ENCODE data around the gene PMFBP1.
"Not testable (repeated sequence)": the region's sequence is repeated elsewhere in the genome, so short reads cannot be mapped to it uniquely, and the experiment has no call there.

The PMFBP1 gene

DNA sequence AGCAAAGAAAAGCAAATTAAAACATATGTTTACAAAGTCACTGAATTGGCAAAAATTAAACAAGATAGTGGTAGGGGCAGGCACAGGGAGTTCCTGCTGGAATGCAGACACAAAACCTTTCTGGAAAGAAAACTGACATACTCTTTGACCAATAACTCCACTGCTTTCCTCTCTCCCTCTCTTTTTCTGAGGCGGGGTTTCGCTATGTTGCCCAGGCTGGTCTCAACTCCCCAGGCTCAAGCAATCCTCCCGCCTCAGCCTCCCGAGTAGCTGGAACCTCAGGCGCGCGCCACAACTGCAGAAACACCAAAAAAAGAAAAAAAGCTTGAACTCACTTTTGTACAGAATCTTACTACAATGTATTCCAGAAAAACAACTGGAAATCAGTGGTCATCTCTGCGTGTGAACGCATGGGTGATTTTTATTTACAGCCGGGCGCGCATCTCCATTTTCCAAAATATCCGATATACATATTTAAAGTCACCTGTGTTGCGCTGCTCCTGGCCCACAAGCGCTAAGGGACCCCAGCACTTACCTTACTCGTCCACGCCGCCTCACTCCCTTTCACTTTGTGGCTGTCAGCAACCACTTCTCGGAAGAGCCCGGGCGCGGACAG, 79.0 kb downstream of the PMFBP1 start:
- peak overlapping the region; percentile 96 for H3K4me3 ChIP-seq (ENCODE audit: low read depth, low read length)
- DNase-seq (ENCODE audit: low read depth) = peak; percentile 52
- no peak for TF ChIP-seq MYC (IDR thresholded peaks at IDR 0.05; ENCODE audit: low read depth, low read length)
- TF ChIP-seq, protein P1, sequence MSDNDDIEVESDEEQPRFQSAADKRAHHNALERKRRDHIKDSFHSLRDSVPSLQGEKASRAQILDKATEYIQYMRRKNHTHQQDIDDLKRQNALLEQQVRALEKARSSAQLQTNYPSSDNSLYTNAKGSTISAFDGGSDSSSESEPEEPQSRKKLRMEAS (IDR thresholded peaks at IDR 0.05; ENCODE audit: low read depth, low read length) = no peak
- TF ChIP-seq POLR2A (IDR thresholded peaks at IDR 0.05; ENCODE audit: extremely low read depth, insufficient read length) = no peak
- TF ChIP-seq, protein P2, sequence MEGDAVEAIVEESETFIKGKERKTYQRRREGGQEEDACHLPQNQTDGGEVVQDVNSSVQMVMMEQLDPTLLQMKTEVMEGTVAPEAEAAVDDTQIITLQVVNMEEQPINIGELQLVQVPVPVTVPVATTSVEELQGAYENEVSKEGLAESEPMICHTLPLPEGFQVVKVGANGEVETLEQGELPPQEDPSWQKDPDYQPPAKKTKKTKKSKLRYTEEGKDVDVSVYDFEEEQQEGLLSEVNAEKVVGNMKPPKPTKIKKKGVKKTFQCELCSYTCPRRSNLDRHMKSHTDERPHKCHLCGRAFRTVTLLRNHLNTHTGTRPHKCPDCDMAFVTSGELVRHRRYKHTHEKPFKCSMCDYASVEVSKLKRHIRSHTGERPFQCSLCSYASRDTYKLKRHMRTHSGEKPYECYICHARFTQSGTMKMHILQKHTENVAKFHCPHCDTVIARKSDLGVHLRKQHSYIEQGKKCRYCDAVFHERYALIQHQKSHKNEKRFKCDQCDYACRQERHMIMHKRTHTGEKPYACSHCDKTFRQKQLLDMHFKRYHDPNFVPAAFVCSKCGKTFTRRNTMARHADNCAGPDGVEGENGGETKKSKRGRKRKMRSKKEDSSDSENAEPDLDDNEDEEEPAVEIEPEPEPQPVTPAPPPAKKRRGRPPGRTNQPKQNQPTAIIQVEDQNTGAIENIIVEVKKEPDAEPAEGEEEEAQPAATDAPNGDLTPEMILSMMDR (IDR thresholded peaks at IDR 0.05; ENCODE audit: low read depth, low read length) = no peak

DNA sequence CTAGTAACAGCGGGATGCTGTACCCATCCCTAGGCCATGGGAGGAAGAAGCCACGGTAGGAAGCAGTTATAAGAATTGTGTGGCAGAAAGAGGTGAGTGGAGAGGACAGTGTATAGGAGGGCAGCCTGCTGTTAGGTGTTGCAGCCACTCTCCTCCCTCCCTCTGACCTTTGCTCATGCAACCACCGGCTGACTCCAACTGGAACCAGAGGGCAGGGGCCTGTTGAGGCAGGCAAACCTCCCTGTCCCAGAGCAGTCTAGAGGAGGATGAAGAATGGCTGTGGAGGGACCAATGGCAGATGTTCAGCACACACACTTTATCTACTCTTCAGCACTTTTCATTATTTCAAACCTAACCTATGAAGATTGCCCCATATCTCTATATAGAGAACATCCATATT, 80.7 kb downstream of the PMFBP1 start:
- TF ChIP-seq, protein P2 (IDR thresholded peaks at IDR 0.05; ENCODE audit: low read depth, low read length) = no peak
- TF ChIP-seq MYC (IDR thresholded peaks at IDR 0.05; ENCODE audit: low read depth, low read length) (no peak), POLR2A (IDR thresholded peaks at IDR 0.05; ENCODE audit: extremely low read depth, insufficient read length) (no peak)
- TF ChIP-seq, protein P1 (IDR thresholded peaks at IDR 0.05; ENCODE audit: low read depth, low read length) = no peak
- peak overlapping the region; percentile 3 for H3K4me3 ChIP-seq (ENCODE audit: low read depth, low read length)
- DNase-seq (ENCODE audit: low read depth) = no peak

DNA sequence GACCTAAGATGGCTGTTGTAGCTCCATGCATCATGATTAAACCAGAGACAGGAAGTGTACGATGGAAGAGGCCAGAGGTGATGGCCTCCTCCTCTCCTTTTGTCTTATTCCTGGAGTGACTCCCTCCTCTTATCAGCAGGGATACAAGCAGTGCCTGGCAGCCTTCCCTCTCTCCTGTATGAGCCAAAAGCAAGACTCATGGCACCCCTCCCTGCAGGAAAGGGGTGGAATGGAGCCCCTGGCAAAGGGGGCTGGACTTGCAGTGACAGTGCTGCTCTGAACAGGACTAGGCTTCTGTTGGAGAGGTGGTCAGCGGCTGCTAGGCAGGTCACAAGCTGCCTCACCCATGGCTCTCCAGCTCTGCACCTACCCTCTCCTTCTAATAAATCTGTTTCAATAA, 87.0 kb downstream of the PMFBP1 start:
- DNase-seq (ENCODE audit: low read depth) = no peak
- H3K4me3 ChIP-seq (ENCODE audit: low read depth, low read length) = no peak overlapping the region
- TF ChIP-seq, protein P1 (IDR thresholded peaks at IDR 0.05; ENCODE audit: low read depth, low read length) = no peak
- TF ChIP-seq MYC (IDR thresholded peaks at IDR 0.05; ENCODE audit: low read depth, low read length) (no peak), POLR2A (IDR thresholded peaks at IDR 0.05; ENCODE audit: extremely low read depth, insufficient read length) (no peak)
- TF ChIP-seq, protein P2 (IDR thresholded peaks at IDR 0.05; ENCODE audit: low read depth, low read length) = no peak

DNA sequence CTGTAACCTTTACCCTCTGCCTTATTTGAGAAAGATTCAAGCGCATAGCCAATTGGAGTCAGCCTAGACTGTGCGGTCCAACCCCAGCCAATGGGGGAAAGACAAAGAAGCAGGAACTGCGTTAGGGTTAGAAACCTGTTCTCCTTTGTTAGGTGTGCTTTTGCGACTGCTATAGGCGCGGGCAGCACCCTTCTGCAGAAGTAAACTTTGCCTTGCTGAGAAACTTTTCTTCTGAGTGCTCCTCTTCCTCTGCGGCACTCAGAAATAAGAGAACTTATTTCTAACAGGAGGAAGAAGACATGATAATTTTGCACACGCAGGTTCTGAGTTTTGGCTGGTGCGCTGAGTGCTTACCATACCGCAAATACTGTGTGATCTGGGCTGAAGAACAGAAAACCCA, 87.5 kb downstream of the PMFBP1 start:
- TF ChIP-seq, protein P2 (IDR thresholded peaks at IDR 0.05; ENCODE audit: low read depth, low read length) = no peak
- TF ChIP-seq POLR2A (IDR thresholded peaks at IDR 0.05; ENCODE audit: extremely low read depth, insufficient read length) (no peak), MYC (IDR thresholded peaks at IDR 0.05; ENCODE audit: low read depth, low read length) (no peak)
- TF ChIP-seq, protein P1 (IDR thresholded peaks at IDR 0.05; ENCODE audit: low read depth, low read length) = no peak
- no peak for DNase-seq (ENCODE audit: low read depth)

DNA sequence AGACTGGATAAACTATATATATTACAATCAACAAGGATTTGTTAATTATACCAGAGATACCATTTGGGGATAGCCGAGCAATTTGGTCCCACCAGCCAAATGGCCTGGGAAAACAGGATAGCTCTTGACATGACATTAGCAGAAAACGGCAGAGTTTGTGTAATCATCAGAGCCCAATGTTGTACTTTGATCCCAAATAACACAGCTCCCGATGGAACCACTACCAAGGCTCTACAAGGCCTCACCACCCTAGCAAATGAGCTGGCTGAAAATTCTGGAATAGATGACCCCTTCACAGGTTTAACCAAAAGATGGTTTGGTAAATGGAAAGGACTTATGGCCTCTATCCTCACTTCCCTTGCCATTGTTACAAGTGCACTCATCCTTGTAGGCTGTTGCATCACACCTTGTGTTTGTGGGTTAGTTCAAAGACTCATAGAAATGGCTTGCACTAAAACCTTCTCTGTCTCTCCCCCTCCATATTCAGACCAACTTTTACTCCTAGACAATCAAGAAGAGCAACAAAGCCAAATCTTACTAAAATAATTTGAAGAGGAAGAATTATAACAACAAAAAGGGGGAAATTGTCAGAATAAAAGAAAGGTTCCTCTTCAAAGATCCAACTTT, 88.1 kb downstream of the PMFBP1 start:
- peak; percentile 18 for DNase-seq (ENCODE audit: low read depth)
- H3K4me3 ChIP-seq (ENCODE audit: low read depth, low read length) = no peak overlapping the region
- no peak for TF ChIP-seq POLR2A (IDR thresholded peaks at IDR 0.05; ENCODE audit: extremely low read depth, insufficient read length)
- no peak for TF ChIP-seq MYC (IDR thresholded peaks at IDR 0.05; ENCODE audit: low read depth, low read length)
- TF ChIP-seq, protein P1 (IDR thresholded peaks at IDR 0.05; ENCODE audit: low read depth, low read length) = no peak
- TF ChIP-seq, protein P2 (IDR thresholded peaks at IDR 0.05; ENCODE audit: low read depth, low read length) = no peak

More for the DNA sequence above, 87.5 kb downstream of the PMFBP1 start:
- no peak overlapping the region for H3K4me3 ChIP-seq (ENCODE audit: low read depth, low read length)

DNA sequence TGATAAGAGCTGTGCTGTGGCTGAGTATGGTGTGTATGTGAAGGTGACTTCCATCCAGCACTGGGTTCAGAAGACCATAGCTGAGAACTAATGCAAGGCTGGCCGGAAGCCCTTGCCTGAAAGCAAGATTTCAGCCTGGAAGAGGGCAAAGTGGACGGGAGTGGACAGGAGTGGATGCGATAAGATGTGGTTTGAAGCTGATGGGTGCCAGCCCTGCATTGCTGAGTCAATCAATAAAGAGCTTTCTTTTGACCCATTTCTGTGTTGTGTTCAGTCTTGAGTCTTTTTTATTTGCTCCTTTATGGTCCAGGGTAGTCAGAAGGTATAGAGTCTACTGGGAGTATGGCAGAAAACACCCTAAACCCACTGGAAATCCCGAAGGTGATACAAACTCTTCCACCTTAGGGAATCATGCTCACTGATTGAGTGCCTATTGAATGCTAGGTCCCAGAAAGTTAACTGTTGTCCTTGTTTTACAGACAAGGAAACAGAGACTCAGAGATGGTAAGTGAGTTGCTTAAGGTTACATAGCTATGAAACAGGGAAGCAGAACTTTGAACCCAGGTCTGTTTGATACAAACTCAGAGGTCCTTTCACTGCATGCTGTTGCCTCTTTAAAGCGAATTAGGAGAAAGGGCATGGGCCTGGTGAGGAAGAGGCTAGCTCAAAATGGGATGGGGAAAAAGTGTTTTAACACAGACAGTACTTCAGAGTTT, 94.8 kb downstream of the PMFBP1 start:
- H3K4me3 ChIP-seq (ENCODE audit: low read depth, low read length); DNase-seq (ENCODE audit: low read depth): not testable (repeated sequence)

DNA sequence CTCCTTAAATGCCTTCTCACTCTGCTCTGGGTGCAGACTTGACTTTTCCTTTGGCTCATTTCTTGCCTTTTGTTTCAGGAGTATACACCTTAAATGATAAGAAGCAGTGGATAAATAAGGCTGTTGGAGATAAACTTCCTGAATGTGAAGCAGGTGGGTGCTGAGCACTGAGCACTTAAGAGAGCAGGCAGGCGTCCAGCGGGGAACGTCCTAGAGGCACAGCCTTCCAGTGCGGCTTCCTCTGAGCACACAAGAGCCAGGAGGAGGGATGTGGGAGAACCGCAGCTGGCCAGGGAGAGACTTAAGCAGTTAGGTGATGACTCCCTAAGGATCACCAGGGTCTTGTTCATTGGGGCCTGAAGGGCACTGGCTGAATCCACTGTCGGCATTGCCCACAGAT, 96.9 kb downstream of the PMFBP1 start:
- DNase-seq (ENCODE audit: low read depth); H3K4me3 ChIP-seq (ENCODE audit: low read depth, low read length): not testable (repeated sequence)
